Measurements from ENCODE around the gene DDRGK1.

Gene DDRGK1

DNA sequence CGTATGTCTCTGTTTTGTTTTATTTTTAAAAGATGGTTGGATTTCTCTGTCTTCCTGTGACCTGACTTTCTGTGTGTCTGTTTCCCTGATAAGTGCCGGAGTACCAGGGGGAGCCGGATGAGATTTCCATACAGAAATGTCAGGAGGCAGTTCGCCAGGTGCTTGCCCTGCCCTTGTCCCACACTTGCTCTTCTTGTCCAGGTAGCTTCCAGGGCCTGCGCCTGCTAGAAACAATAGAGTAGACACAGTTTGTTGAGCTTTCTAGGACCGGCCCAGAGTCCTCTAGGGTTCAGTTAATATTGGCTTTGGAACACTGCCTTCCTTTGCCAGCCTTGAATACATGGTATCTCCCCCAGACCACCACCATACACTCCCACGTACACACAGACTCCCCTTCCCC is 8.7 kb upstream of the DDRGK1 start:
- H4K20me1 ChIP-seq (ENCODE audit: insufficient read depth, low read length) = 0 out of 2 replicates have a peak, but pooled peaks cover 3% of the 10 kb centered on the region
- H3K36me3 ChIP-seq (replicated peaks; ENCODE audit: low read depth, low read length) = peaks cover 17% of the 10 kb centered on the region
- no peak overlapping the region for H3K4me2 ChIP-seq (ENCODE audit: low read length)

DNA sequence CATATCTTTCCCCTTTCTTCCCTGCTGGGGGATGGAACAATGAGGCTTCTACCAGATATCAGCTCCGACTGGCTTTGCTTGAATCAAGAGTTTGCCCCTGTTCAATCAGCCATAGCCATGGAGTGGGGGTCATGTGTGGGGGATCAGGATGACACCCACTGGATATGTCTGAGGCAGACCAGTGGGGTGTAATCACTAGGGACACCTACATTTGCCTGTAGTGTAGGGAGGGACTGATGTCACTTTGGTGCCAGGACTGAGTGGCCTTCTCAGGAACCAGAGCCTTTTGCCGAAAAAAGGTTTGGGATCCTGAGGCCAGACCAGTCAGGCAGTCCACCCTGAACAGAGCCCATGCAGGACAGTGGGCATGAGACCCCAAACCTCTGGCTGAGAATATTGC is 5.9 kb upstream of the DDRGK1 start:
- peaks cover 13% of the 10 kb centered on the region for H3K4me1 ChIP-seq (ENCODE audit: low read length)
- H3K9ac ChIP-seq (ENCODE audit: low read length) = peak overlapping the region; percentile 98
- H3K4me2 ChIP-seq (ENCODE audit: low read length) = peak overlapping the region; percentile 91
- H3K27me3 ChIP-seq (ENCODE audit: low read depth, low read length) = no peaks in the 10 kb centered on the region
- no peak overlapping the region for H3K27ac ChIP-seq (ENCODE audit: low read length)
- peak overlapping the region; percentile 98 for H3K4me3 ChIP-seq (ENCODE audit: low read length)
- no peaks in the 10 kb centered on the region for H3K9me3 ChIP-seq (ENCODE audit: insufficient read depth, low read length)
- H2AFZ ChIP-seq (ENCODE audit: low read depth, low read length) = no peak overlapping the region
- peaks cover 14% of the 10 kb centered on the region for H3K36me3 ChIP-seq (replicated peaks; ENCODE audit: low read depth, low read length)
- H4K20me1 ChIP-seq (ENCODE audit: insufficient read depth, low read length) = no peaks in the 10 kb centered on the region
- TF ChIP-seq EZH2phosphoT487 (IDR thresholded peaks at IDR 0.05; ENCODE audit: low read depth) (no peak), CTCF (IDR thresholded peaks at IDR 0.05; ENCODE audit: low read depth, low read length) (no peak)
- H3K79me2 ChIP-seq (ENCODE audit: low read length) = peaks cover 56% of the 10 kb centered on the region

More for the DNA sequence above, 8.7 kb upstream of the DDRGK1 start:
- TF ChIP-seq CTCF (IDR thresholded peaks at IDR 0.05; ENCODE audit: low read depth, low read length) (no peak), EZH2phosphoT487 (IDR thresholded peaks at IDR 0.05; ENCODE audit: low read depth) (no peak)
- Histone ChIP-seq H3K4me3 (ENCODE audit: low read length) (no peak overlapping the region), H3K27me3 (ENCODE audit: low read depth, low read length) (no peaks in the 10 kb centered on the region), H3K79me2 (ENCODE audit: low read length) (peaks cover 54% of the 10 kb centered on the region), H3K9me3 (ENCODE audit: insufficient read depth, low read length) (no peaks in the 10 kb centered on the region), H2AFZ (ENCODE audit: low read depth, low read length) (no peak overlapping the region), H3K9ac (ENCODE audit: low read length) (no peak overlapping the region), H3K27ac (ENCODE audit: low read length) (no peak overlapping the region), H3K4me1 (ENCODE audit: low read length) (peaks cover 12% of the 10 kb centered on the region)

GRCh38 chr20:3209946-3210317 is 5.5 kb upstream of the DDRGK1 start:
- Histone ChIP-seq H4K20me1 (ENCODE audit: insufficient read depth, low read length) (no peaks in the 10 kb centered on the region), H2AFZ (ENCODE audit: low read depth, low read length) (peak overlapping the region; percentile 78; the same call in 1 of the 2 replicates), H3K36me3 (replicated peaks; ENCODE audit: low read depth, low read length) (peaks cover 13% of the 10 kb centered on the region), H3K4me3 (ENCODE audit: low read length) (peak overlapping the region; percentile 98), H3K27me3 (ENCODE audit: low read depth, low read length) (no peaks in the 10 kb centered on the region), H3K27ac (ENCODE audit: low read length) (peak overlapping the region; percentile 71), H3K9ac (ENCODE audit: low read length) (peak overlapping the region; percentile 98), H3K79me2 (ENCODE audit: low read length) (peaks cover 56% of the 10 kb centered on the region), H3K9me3 (ENCODE audit: insufficient read depth, low read length) (no peaks in the 10 kb centered on the region), H3K4me2 (ENCODE audit: low read length) (peak overlapping the region; percentile 91), H3K4me1 (ENCODE audit: low read length) (peaks cover 13% of the 10 kb centered on the region)
- no peak for TF ChIP-seq CTCF (IDR thresholded peaks at IDR 0.05; ENCODE audit: low read depth, low read length)
- no peak for TF ChIP-seq EZH2phosphoT487 (IDR thresholded peaks at IDR 0.05; ENCODE audit: low read depth)

- Histone ChIP-seq H3K36me3 (replicated peaks; ENCODE audit: low read depth, low read length) (peaks cover 12% of the 10 kb centered on the region), H2AFZ (ENCODE audit: low read depth, low read length) (peak within 1 kb of the TSS; percentile 78), H4K20me1 (ENCODE audit: insufficient read depth, low read length) (no peaks in the 10 kb centered on the region), H3K9ac (ENCODE audit: low read length) (peak within 1 kb of the TSS; percentile 98), H3K4me2 (ENCODE audit: low read length) (peak within 1 kb of the TSS; percentile 91), H3K4me3 (ENCODE audit: low read length) (peak within 1 kb of the TSS; percentile 98), H3K4me1 (ENCODE audit: low read length) (peaks cover 13% of the 10 kb centered on the region), H3K79me2 (ENCODE audit: low read length) (peaks cover 56% of the 10 kb centered on the region), H3K27ac (ENCODE audit: low read length) (peak within 1 kb of the TSS; percentile 71), H3K27me3 (ENCODE audit: low read depth, low read length) (no peaks in the 10 kb centered on the region), H3K9me3 (ENCODE audit: insufficient read depth, low read length) (no peaks in the 10 kb centered on the region)
- TF ChIP-seq EZH2phosphoT487 (IDR thresholded peaks at IDR 0.05; ENCODE audit: low read depth) (no peak), CTCF (IDR thresholded peaks at IDR 0.05; ENCODE audit: low read depth, low read length) (no peak)
Observed at GRCh38 chr20:3209257-3209945, 4.9 kb upstream of the DDRGK1 start, which contains the start of gene ITPA. ITPA (plus strand) TSS chr20:3209498; CDS start chr20:3209552, 54 bp downstream.
